Measurements from ENCODE around the gene RASGRP3.

The RASGRP3 gene

GRCh38 chr2:33555681-33556080, 79.2 kb downstream of the RASGRP3 start:
- Histone ChIP-seq H3K4me3 (ENCODE audit: low read depth, low read length) (no peak overlapping the region), H3K4me1 (ENCODE audit: control insufficient read depth, insufficient read depth, low read length) (peaks cover 12% of the 10 kb centered on the region; the same call in 1 of the 2 replicates), H3K27ac (ENCODE audit: low read depth, low read length) (no peak overlapping the region; the same call in 1 of the 2 replicates), H3K9me3 (ENCODE audit: control insufficient read depth, insufficient read depth, low read depth, low read length) (no peaks in the 10 kb centered on the region), H3K9ac (ENCODE audit: low read length) (no peak overlapping the region), H3K36me3 (ENCODE audit: control insufficient read depth, insufficient read depth, low read length) (no peaks in the 10 kb centered on the region), H3K27me3 (ENCODE audit: control insufficient read depth, insufficient read depth, low read length) (no peaks in the 10 kb centered on the region)

DNA sequence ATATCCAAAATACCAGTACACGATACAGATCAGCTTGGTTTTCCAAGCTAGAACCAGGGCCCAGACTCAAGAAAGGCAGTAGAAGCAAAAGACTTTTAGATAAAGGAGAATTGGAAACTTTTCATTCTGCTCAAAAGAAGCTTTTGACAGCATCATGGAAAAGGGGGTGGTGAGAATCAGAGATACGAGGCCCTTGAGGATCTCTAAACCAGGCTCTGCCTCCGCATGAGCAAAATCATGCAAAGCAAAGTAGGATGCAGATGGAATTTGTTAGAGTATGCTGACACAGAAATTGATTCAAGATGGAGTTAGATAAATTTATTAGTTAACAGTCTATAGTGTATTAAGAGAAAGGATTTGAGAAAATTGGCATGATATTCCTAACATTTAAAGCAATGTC, 82.9 kb downstream of the RASGRP3 start:
- no peaks in the 10 kb centered on the region for H3K36me3 ChIP-seq (ENCODE audit: control insufficient read depth, insufficient read depth, low read length)
- no peak overlapping the region for H3K4me3 ChIP-seq (ENCODE audit: low read depth, low read length)
- peaks cover 8% of the 10 kb centered on the region; the same call in 1 of the 2 replicates for H3K4me1 ChIP-seq (ENCODE audit: control insufficient read depth, insufficient read depth, low read length)
- no peaks in the 10 kb centered on the region for H3K9me3 ChIP-seq (ENCODE audit: control insufficient read depth, insufficient read depth, low read depth, low read length)
- H3K27me3 ChIP-seq (ENCODE audit: control insufficient read depth, insufficient read depth, low read length): no peaks in the 10 kb centered on the region
- H3K9ac ChIP-seq (ENCODE audit: low read length): no peak overlapping the region
- no peak overlapping the region for H3K27ac ChIP-seq (ENCODE audit: low read depth, low read length)

DNA sequence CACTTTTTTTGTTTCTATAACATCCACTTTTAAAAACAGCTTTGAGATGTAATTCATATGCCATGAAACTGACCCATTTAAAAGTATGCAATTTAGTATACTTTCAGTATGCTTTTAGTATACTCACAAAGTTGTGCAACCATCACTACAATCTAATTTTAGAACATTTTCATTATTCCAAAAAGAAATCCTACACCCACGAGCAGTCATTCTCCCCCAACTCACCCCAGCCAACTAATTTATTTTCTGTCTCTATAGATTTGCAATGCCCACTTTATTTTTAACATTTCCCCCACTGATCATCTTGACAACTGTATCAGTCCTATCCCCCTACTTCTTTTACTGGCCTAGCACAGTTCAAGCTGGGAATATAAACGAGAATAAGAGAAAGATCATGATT, 83.6 kb downstream of the RASGRP3 start:
- Histone ChIP-seq H3K9me3 (ENCODE audit: control insufficient read depth, insufficient read depth, low read depth, low read length) (no peaks in the 10 kb centered on the region), H3K27me3 (ENCODE audit: control insufficient read depth, insufficient read depth, low read length) (no peaks in the 10 kb centered on the region), H3K4me3 (ENCODE audit: low read depth, low read length) (no peak overlapping the region), H3K4me1 (ENCODE audit: control insufficient read depth, insufficient read depth, low read length) (peaks cover 4% of the 10 kb centered on the region; the same call in 1 of the 2 replicates), H3K36me3 (ENCODE audit: control insufficient read depth, insufficient read depth, low read length) (no peaks in the 10 kb centered on the region), H3K9ac (ENCODE audit: low read length) (no peak overlapping the region), H3K27ac (ENCODE audit: low read depth, low read length) (no peak overlapping the region)

GRCh38 chr2:33561872-33562271, 85.4 kb downstream of the RASGRP3 start:
- H3K4me1 ChIP-seq (ENCODE audit: control insufficient read depth, insufficient read depth, low read length): no peaks in the 10 kb centered on the region
- H3K4me3 ChIP-seq (ENCODE audit: low read depth, low read length): no peak overlapping the region
- no peak overlapping the region for H3K27ac ChIP-seq (ENCODE audit: low read depth, low read length)
- H3K36me3 ChIP-seq (ENCODE audit: control insufficient read depth, insufficient read depth, low read length): no peaks in the 10 kb centered on the region
- H3K27me3 ChIP-seq (ENCODE audit: control insufficient read depth, insufficient read depth, low read length): no peaks in the 10 kb centered on the region
- no peak overlapping the region for H3K9ac ChIP-seq (ENCODE audit: low read length)
- H3K9me3 ChIP-seq (ENCODE audit: control insufficient read depth, insufficient read depth, low read depth, low read length): no peaks in the 10 kb centered on the region

- no peak overlapping the region for H3K27ac ChIP-seq (ENCODE audit: low read depth, low read length)
- H3K4me1 ChIP-seq (ENCODE audit: control insufficient read depth, insufficient read depth, low read length): no peaks in the 10 kb centered on the region
- H3K36me3 ChIP-seq (ENCODE audit: control insufficient read depth, insufficient read depth, low read length): no peaks in the 10 kb centered on the region
- no peaks in the 10 kb centered on the region for H3K27me3 ChIP-seq (ENCODE audit: control insufficient read depth, insufficient read depth, low read length)
- no peak overlapping the region for H3K4me3 ChIP-seq (ENCODE audit: low read depth, low read length)
- H3K9me3 ChIP-seq (ENCODE audit: control insufficient read depth, insufficient read depth, low read depth, low read length): no peaks in the 10 kb centered on the region
- no peak overlapping the region for H3K9ac ChIP-seq (ENCODE audit: low read length)
Measured at GRCh38 chr2:33570681-33571080, 94.2 kb downstream of the RASGRP3 start.

DNA sequence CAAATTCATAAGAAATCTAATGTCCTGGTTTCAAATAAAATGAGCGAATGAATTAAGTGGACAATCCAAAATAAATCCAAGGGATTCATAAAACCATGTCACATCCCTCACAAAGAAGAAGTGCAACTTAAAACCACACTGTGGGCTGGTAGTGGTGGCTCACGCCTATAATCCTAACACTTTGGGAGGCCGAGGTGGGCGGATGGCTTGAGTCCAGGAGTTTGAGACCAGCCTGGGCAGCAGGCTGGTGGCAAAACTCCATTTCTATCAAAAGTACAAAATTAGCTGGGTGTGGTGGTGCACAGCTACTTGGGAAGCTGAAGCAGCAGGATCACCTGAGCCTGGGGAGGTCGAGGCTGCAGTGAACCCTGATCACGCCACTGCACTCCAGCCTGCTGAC, 97.2 kb downstream of the RASGRP3 start:
- Histone ChIP-seq H3K9me3 (ENCODE audit: control insufficient read depth, insufficient read depth, low read depth, low read length) (no peaks in the 10 kb centered on the region), H3K4me3 (ENCODE audit: low read depth, low read length) (no peak overlapping the region), H3K27ac (ENCODE audit: low read depth, low read length) (no peak overlapping the region)

DNA sequence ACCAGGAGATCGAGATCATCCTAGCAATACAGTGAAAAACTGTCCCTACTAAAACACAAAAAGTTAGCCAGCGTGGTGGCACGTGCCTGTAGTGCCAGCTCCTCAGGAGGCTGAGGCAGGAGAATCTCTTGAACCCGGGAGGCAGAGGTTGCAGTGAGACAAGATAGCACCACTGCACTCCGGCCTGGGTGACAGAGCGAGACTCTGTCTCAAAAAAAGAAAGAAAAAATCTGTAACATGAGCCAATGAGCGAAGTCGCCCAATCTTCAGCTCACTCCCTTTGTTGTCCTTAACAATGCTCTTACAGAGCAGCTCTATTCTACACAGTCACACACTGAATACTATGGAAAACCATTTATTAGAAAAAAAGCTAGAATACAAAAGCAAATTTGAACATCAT, 100.6 kb downstream of the RASGRP3 start:
- Histone ChIP-seq H3K27me3 (ENCODE audit: control insufficient read depth, insufficient read depth, low read length) (no peaks in the 10 kb centered on the region), H3K4me1 (ENCODE audit: control insufficient read depth, insufficient read depth, low read length) (peaks cover 19% of the 10 kb centered on the region), H3K9me3 (ENCODE audit: control insufficient read depth, insufficient read depth, low read depth, low read length) (no peaks in the 10 kb centered on the region), H3K4me3 (ENCODE audit: low read depth, low read length) (no peak overlapping the region), H3K9ac (ENCODE audit: low read length) (no peak overlapping the region), H3K36me3 (ENCODE audit: control insufficient read depth, insufficient read depth, low read length) (no peaks in the 10 kb centered on the region), H3K27ac (ENCODE audit: low read depth, low read length) (no peak overlapping the region)

More for the DNA sequence above, 97.2 kb downstream of the RASGRP3 start:
- Histone ChIP-seq H3K27me3 (ENCODE audit: control insufficient read depth, insufficient read depth, low read length) (no peaks in the 10 kb centered on the region), H3K36me3 (ENCODE audit: control insufficient read depth, insufficient read depth, low read length) (no peaks in the 10 kb centered on the region), H3K9ac (ENCODE audit: low read length) (no peak overlapping the region), H3K4me1 (ENCODE audit: control insufficient read depth, insufficient read depth, low read length) (peaks cover 16% of the 10 kb centered on the region; the same call in 1 of the 2 replicates)

- no peak overlapping the region for H3K9ac ChIP-seq (ENCODE audit: low read length)
- no peaks in the 10 kb centered on the region for H3K27me3 ChIP-seq (ENCODE audit: control insufficient read depth, insufficient read depth, low read length)
- H3K4me3 ChIP-seq (ENCODE audit: low read depth, low read length): no peak overlapping the region
- no peaks in the 10 kb centered on the region for H3K9me3 ChIP-seq (ENCODE audit: control insufficient read depth, insufficient read depth, low read depth, low read length)
- peaks cover 25% of the 10 kb centered on the region for H3K4me1 ChIP-seq (ENCODE audit: control insufficient read depth, insufficient read depth, low read length)
- H3K36me3 ChIP-seq (ENCODE audit: control insufficient read depth, insufficient read depth, low read length): no peaks in the 10 kb centered on the region
- no peak overlapping the region for H3K27ac ChIP-seq (ENCODE audit: low read depth, low read length)
Measured at GRCh38 chr2:33577668-33578067, 101.2 kb downstream of the RASGRP3 start.

- no peak overlapping the region for H3K4me3 ChIP-seq (ENCODE audit: low read depth, low read length)
- no peak overlapping the region for H3K9ac ChIP-seq (ENCODE audit: low read length)
- H3K27ac ChIP-seq (ENCODE audit: low read depth, low read length): no peak overlapping the region
- no peaks in the 10 kb centered on the region for H3K27me3 ChIP-seq (ENCODE audit: control insufficient read depth, insufficient read depth, low read length)
- H3K4me1 ChIP-seq (ENCODE audit: control insufficient read depth, insufficient read depth, low read length): peaks cover 39% of the 10 kb centered on the region
- no peaks in the 10 kb centered on the region; the same call in 1 of the 2 replicates for H3K36me3 ChIP-seq (ENCODE audit: control insufficient read depth, insufficient read depth, low read length)
- H3K9me3 ChIP-seq (ENCODE audit: control insufficient read depth, insufficient read depth, low read depth, low read length): no peaks in the 10 kb centered on the region
Measured at GRCh38 chr2:33579227-33579626, 102.8 kb downstream of the RASGRP3 start.

GRCh38 chr2:33581872-33582271, 105.4 kb downstream of the RASGRP3 start:
- no peaks in the 10 kb centered on the region for H3K27me3 ChIP-seq (ENCODE audit: control insufficient read depth, insufficient read depth, low read length)
- no peak overlapping the region for H3K9ac ChIP-seq (ENCODE audit: low read length)
- H3K27ac ChIP-seq (ENCODE audit: low read depth, low read length): no peak overlapping the region
- no peaks in the 10 kb centered on the region for H3K9me3 ChIP-seq (ENCODE audit: control insufficient read depth, insufficient read depth, low read depth, low read length)
- H3K4me3 ChIP-seq (ENCODE audit: low read depth, low read length): no peak overlapping the region
- peaks cover 39% of the 10 kb centered on the region for H3K4me1 ChIP-seq (ENCODE audit: control insufficient read depth, insufficient read depth, low read length)
- H3K36me3 ChIP-seq (ENCODE audit: control insufficient read depth, insufficient read depth, low read length): peaks cover 24% of the 10 kb centered on the region

DNA sequence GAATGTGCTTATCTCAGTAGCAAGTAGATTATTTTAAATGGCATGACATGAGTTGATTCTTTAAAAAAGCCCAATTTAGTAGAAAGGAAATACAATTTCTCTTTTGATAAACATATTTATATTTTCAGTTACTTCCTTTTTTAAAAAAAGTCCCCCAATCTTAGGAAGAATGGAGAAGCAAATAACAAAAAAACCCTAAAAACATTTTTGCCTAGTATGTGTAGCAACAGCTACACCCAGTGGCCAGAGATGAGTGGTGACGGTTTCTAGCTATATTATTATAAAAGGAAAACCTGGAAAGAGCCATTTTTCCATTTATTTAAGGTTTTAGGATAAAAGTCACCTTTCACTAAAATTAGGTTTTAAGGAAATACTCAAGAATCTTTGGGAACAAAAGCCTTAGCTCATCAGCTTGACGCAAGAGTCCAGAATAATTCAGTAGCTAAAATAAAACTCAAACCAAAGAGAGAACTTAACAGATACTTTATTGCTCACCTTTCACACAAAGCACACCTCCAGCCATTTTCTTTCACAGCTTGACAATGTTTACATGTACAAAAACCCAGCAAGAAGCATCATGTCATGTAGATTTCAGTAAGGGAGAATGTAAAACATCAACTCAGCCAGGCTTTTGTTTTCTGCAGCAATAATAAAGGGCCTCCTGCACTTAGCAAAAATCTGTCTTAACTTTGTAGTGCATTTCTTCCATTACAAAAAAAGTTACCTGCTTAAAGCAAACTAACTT, 106.9 kb downstream of the RASGRP3 start:
- peaks cover 24% of the 10 kb centered on the region for H3K4me1 ChIP-seq (ENCODE audit: control insufficient read depth, insufficient read depth, low read length)
- peak overlapping the region; percentile 76 for H3K27ac ChIP-seq (ENCODE audit: low read depth, low read length)
- H3K27me3 ChIP-seq (ENCODE audit: control insufficient read depth, insufficient read depth, low read length): no peaks in the 10 kb centered on the region
- H3K9me3 ChIP-seq (ENCODE audit: control insufficient read depth, insufficient read depth, low read depth, low read length): no peaks in the 10 kb centered on the region
- no peak overlapping the region for H3K9ac ChIP-seq (ENCODE audit: low read length)
- H3K4me3 ChIP-seq (ENCODE audit: low read depth, low read length): no peak overlapping the region; the same call in 1 of the 2 replicates
- H3K36me3 ChIP-seq (ENCODE audit: control insufficient read depth, insufficient read depth, low read length): peaks cover 39% of the 10 kb centered on the region
